22Rv1 (cell line): ENCODE measurements around the gene VAMP1.
"Not testable (repeated sequence)": the region's sequence is repeated elsewhere in the genome, so short reads cannot be mapped to it uniquely, and the experiment has no call there.

Experiments
- H3K27ac ChIP-seq: fragments of 450-650 bp; 2 replicates; pipeline ENCODE4 v1.5.1; 2017
- CTCF ChIP-seq: fragments of 450-650 bp; IDR thresholded peaks from 2 replicates; pipeline ENCODE4 v1.5.1; 2017; ENCODE audit warnings: mild to moderate bottlenecking
- ZFX ChIP-seq: fragments of 450-650 bp; IDR thresholded peaks from 2 replicates; pipeline ENCODE4 v1.6.1; 2017; ENCODE audit warnings: antibody characterized with exemption, borderline replicate concordance

Gene VAMP1

DNA sequence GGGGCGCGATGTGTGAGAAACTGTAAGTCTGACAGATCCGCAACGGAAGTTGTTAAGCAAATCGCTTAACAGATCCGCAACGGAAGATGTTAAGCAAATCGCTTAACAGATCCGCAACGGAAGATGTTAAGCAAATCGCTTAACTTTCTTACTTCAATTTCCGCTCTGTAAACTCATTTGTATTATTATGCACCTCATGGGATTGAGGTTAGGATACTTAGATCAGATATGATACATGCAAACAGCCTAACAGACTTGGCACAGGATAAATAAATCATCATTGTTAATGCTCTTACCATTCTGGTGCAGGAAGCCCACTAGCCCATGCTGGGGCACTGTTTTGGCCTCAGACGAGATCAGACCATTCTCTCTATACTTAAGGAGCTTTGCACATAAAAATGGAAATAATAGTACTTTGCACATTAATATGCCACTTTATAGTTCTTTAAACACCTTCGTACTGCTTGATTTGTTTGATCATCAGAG lies 23.8 kb upstream of the VAMP1 start:
- TF ChIP-seq CTCF, result peak; percentile 12; the same call in 1 of the 2 replicates
- TF ChIP-seq ZFX, result no peak
- H3K27ac ChIP-seq, result peak overlapping the region; percentile 98

- peak within 1 kb of the TSS; percentile 98 for H3K27ac ChIP-seq
- no peak for TF ChIP-seq ZFX
- peak; percentile 34 for TF ChIP-seq CTCF
Measured at GRCh38 chr12:6493497-6494257, 23.2 kb upstream of the VAMP1 start, which contains the start of gene NCAPD2. TSS of gene NCAPD2 (plus strand) at chr12:6494102. CDS start at chr12:6495099, 997 bp downstream.

- no peak for TF ChIP-seq CTCF
- no peak for TF ChIP-seq ZFX
- peak within 1 kb of the TSS; percentile 98 for H3K27ac ChIP-seq
Measured at GRCh38 chr12:6492838-6493496, 22.5 kb upstream of the VAMP1 start, which contains the start of gene MRPL51. TSS of gene MRPL51 (minus strand) at chr12:6493262. CDS start at chr12:6493136, 126 bp downstream.

GRCh38 chr12:6490673-6491072 lies 20.2 kb upstream of the VAMP1 start:
- H3K27ac ChIP-seq, result not testable (repeated sequence)

DNA sequence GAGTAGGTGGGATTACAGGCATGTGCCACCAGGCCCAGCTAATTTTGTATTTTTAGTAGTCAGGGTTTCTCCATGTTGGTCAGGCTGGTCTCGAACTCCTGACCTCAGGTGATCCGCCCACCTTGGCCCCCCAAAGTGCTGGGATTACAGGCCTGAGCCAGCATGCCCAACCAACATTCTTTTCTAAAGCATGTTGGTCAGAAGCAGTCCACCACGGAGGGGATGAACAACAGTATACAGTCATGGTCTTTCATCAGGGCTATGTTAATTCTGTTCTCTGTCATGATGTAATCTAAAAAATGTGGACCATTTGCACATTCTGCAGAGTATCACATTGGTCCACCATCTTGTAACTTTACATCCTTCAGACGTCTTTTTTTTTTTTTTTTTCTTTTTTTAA lies 19.0 kb upstream of the VAMP1 start:
- TF ChIP-seq CTCF (no peak), ZFX (no peak)

DNA sequence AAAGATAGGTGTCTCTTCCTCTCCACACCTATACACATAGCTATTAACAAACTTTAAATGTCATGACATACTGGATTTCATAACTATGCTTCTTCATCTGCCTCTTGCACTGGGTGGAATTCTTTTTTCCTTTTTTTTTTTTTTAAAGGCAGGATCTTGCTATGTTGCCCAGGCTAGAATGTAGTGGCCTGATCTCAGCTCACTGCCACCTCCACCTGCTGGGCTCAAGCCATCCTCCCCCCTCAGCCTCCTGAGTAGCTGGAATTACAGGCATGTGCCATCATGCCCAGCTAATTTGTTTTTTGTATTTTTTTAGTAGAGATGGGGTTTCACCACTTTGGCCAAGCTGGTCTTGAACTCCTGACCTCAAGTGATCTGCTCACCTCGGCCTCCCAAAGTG lies 17.8 kb upstream of the VAMP1 start:
- no peak overlapping the region for H3K27ac ChIP-seq
- TF ChIP-seq CTCF (no peak), ZFX (no peak)

More for the DNA sequence above, 19.0 kb upstream of the VAMP1 start:
- H3K27ac ChIP-seq, result no peak overlapping the region

DNA sequence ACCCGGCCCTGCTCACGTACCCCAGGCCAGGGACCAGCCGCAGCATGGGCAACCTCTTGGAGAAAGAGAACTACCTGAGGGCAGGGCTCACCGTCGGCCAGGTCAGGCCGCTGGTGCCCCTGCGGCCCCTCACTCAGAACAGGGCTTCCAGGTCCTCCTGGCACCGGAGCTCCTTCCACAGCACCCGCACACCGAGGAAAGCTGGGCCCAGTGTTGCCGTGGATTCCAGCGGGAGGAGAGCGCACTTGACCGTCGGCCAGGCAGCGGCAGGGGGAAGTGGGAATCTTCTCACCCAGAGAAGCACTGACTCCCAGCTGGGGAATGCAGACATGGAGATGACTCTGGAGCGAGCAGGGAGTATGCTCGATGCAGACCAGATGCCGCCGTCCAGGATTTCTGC lies 7.9 kb upstream of the VAMP1 start:
- TF ChIP-seq ZFX (no peak), CTCF (no peak)
- H3K27ac ChIP-seq, result no peak overlapping the region

DNA sequence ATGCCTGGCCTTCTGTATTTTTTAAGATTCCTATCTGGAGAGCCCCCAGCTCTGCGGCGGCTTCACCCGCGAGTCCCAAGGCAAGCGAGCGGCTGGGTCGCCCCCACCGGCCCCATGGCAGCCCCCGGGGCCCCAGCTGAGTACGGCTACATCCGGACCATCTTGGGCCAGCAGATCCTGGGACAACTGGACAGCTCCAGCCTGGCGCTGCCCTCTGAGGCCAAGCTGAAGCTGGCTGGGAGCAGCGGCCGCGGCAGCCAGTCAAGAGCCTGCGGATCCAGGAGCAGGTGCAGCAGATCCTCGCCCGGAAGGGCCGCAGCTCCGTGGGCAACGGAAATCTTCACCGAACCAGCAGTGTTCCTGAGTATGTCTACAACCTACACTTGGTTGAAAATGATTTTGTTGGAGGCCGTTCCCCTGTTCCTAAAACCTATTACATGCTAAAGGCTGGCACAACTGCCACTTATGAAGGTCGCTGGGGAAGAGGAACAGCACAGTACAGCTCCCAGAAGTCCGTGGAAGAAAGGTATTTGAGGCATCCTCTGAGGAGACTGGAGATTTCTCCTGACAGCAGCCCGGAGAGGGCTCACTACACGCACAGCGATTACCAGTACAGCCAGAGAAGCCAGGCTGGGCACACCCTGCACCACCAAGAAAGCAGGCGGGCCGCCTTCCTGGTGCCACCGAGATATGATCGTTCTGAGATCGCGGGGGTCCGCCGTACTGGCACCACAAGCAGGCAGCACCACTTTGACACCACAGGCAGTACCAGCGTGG lies 7.3 kb upstream of the VAMP1 start:
- not testable (repeated sequence) for H3K27ac ChIP-seq
